Endothelial cell of umbilical vein (primary cell): Measurements from ENCODE around the gene DHX29. TPM values are rescaled to one million over a fixed set of nuclear protein-coding genes. Genes with fewer than 3 reads are reported as not detected.

Source experiments
- BruUV-seq: library from RNA; stranded (reverse); fragments of 400-500 nt; replicated peaks from 2 replicates; lab custom pipeline; 2021; lab: Mats Ljungman, UMichigan
- CTCF ChIA-PET: fragments of 300-600, 350-600 bp; sonication (Branson Sonifier 250); formaldehyde crosslinking; loops from one replicate; lab custom pipeline; 2021; ENCODE audit warnings: antibody characterized with exemption, inconsistent platforms; lab: Charles Lee
- POLR2A ChIA-PET: fragments of 300-600, 350-600 bp; sonication (Branson Sonifier 250); formaldehyde crosslinking; loops from one replicate; lab custom pipeline; 2021; ENCODE audit warnings: antibody characterized with exemption, inconsistent platforms; lab: Charles Lee
- DNase-seq: peaks from one replicate; pipeline ENCODE4 v3.0.0-alpha.2; 2011; ENCODE audit warnings: low read depth, low spot score
- FAIRE-seq: peaks from 2 replicates; lab custom pipeline; 2011; peaks lifted over from hg19 to GRCh38; lab: Jason Lieb, UNC
- H2AFZ ChIP-seq: 2 replicates; pipeline ENCODE4 v1.6.0; 2012; ENCODE audit warnings: low read depth, low read length, control low read depth, inconsistent platforms
- H3K27ac ChIP-seq: 2 replicates; pipeline ENCODE4 v1.5.1; 2011; ENCODE audit warnings: low read depth, mild to moderate bottlenecking, control low read depth, low read length, moderate library complexity; ENCODE audit not compliant: insufficient read depth
- H3K27me3 ChIP-seq, 2 experiments: 2 replicates each; pipeline versions ENCODE4 v1.6.0 to v1.6.1; 2011; ENCODE audit warnings: low read length in 2 of 2, mixed read lengths in 1 of 2; ENCODE audit not compliant: control insufficient read depth in 2 of 2, insufficient read depth in 2 of 2
- H3K36me3 ChIP-seq, 2 experiments: 2 replicates in 1 of 2; 3 replicates in 1 of 2; pipeline ENCODE4 v1.5.1; 2011; ENCODE audit warnings: low read length in 2 of 2, mild to moderate bottlenecking in 1 of 2, moderate library complexity in 1 of 2; ENCODE audit not compliant: control insufficient read depth in 2 of 2, insufficient read depth in 2 of 2; ENCODE audit errors: extremely low read depth in 1 of 2
- H3K4me1 ChIP-seq: 3 replicates; pipeline ENCODE4 v1.5.1; 2011; ENCODE audit warnings: mild to moderate bottlenecking, low read length; ENCODE audit not compliant: control insufficient read depth, insufficient read depth; ENCODE audit errors: extremely low read depth
- H3K4me2 ChIP-seq: 2 replicates; pipeline ENCODE4 v1.6.1; 2011; ENCODE audit warnings: low read length, control low read depth, mixed read lengths; ENCODE audit not compliant: insufficient read depth
- H3K4me3 ChIP-seq, 3 experiments: fragments of 200-600 bp in 1 of 3; sonication (generic), shearing (Covaris generic) in 1 of 3; replicated peaks in 1 of 3; 2 replicates each; pipeline ENCODE4 v1.5.1; 2011 to 2016; ENCODE audit warnings: control low read depth in 3 of 3, low read length in 3 of 3, mild to moderate bottlenecking in 2 of 3, inconsistent platforms in 1 of 3, low read depth in 1 of 3, moderate library complexity in 1 of 3; ENCODE audit not compliant: insufficient read depth in 1 of 3
- H3K79me2 ChIP-seq: 2 replicates; pipeline ENCODE4 v1.6.0; 2012; ENCODE audit warnings: low read length, inconsistent platforms; ENCODE audit not compliant: control insufficient read depth, insufficient read depth
- H3K9ac ChIP-seq: replicated peaks from 2 replicates; pipeline ENCODE3; 2011; ENCODE audit warnings: low read length, control low read depth; ENCODE audit not compliant: insufficient read depth; ENCODE audit errors: extremely low read depth
- H3K9me1 ChIP-seq: replicated peaks from 3 replicates; pipeline ENCODE4 v1.6.0; 2011; ENCODE audit warnings: mild to moderate bottlenecking, low read length; ENCODE audit not compliant: control insufficient read depth, insufficient read depth; ENCODE audit errors: extremely low read depth
- H3K9me3 ChIP-seq: replicated peaks from 2 replicates; pipeline ENCODE4 v1.5.1; 2012; ENCODE audit warnings: low read length, inconsistent platforms; ENCODE audit not compliant: control insufficient read depth, insufficient read depth
- H4K20me1 ChIP-seq: replicated peaks from 2 replicates; pipeline ENCODE3; 2011; ENCODE audit warnings: mild to moderate bottlenecking, low read length; ENCODE audit not compliant: control insufficient read depth, insufficient read depth; ENCODE audit errors: extremely low read depth
- EZH2 ChIP-seq: IDR thresholded peaks from 2 replicates; pipeline ENCODE4 v1.6.1; 2012; ENCODE audit warnings: borderline replicate concordance, low read depth, mild to moderate bottlenecking, moderate library complexity, low read length, inconsistent platforms; ENCODE audit not compliant: severe bottlenecking
- FOS ChIP-seq: IDR thresholded peaks from 2 replicates; pipeline ENCODE4 v1.6.1; 2011; ENCODE audit warnings: mild to moderate bottlenecking, low read length, moderate library complexity, borderline replicate concordance; ENCODE audit not compliant: insufficient read depth
- GATA2 ChIP-seq: IDR thresholded peaks from 2 replicates; pipeline ENCODE4 v1.7.0; 2011; ENCODE audit warnings: low read depth, mild to moderate bottlenecking, moderate library complexity, mixed read lengths, low read length; ENCODE audit not compliant: insufficient read length, insufficient read depth
- JUN ChIP-seq: IDR thresholded peaks from 2 replicates; pipeline ENCODE4 v1.6.1; 2011; ENCODE audit warnings: borderline replicate concordance, low read depth; ENCODE audit not compliant: insufficient read length, insufficient read depth
- MYC ChIP-seq: IDR thresholded peaks from one replicate; pipeline ENCODE4 v1.6.1; 2011; ENCODE audit warnings: mild to moderate bottlenecking, low read depth, low read length
- POLR2A ChIP-seq: IDR thresholded peaks from 2 replicates; pipeline ENCODE4 v1.6.1; 2012; ENCODE audit warnings: low read depth, mild to moderate bottlenecking, control low read depth, low read length
- POLR2AphosphoS5 ChIP-seq: IDR thresholded peaks from 2 replicates; pipeline ENCODE4 v1.6.1; 2012; ENCODE audit warnings: low read depth, mild to moderate bottlenecking, control low read depth, low read length, moderate library complexity; ENCODE audit not compliant: insufficient read depth
- dilution Hi-C: fragments of 300-500 bp; cut with MboI; formaldehyde crosslinking; loops from one replicate; pipeline ENCODE4 v1.15.0; 2019; ENCODE audit warnings: low sequenced_read_pairs; ENCODE audit not compliant: extremely low pct_ligation_motif_present
- intact Hi-C: fragments of 100-400 bp; cut with micrococcal nuclease; formaldehyde crosslinking; loops from one replicate; pipeline ENCODE4 v1.10.0; 2022
- polyA plus RNA-seq, 4 experiments: library from polyadenylated mRNA; depleted of rRNA in 3 of 4; stranded (reverse) in 3 of 4; unstranded in 1 of 4; fragments of >200 nt; gene quantifications; 2 replicates each; pipeline versions ENCODE4 v1.2.1 to v1.2.3, GENCODE V29; 2011 to 2012; ENCODE audit warnings: missing spikeins in 1 of 4
- total RNA-seq: library from RNA; stranded (reverse); gene quantifications from 2 replicates; pipeline ENCODE4 v1.2.3, GENCODE V29; 2021
- TF ChIP-seq, protein P1 (sequence below), 2 donors: IDR thresholded peaks; 1 replicate in 1 of 2; 2 replicates in 1 of 2; pipeline ENCODE4 v1.5.1; 2011; ENCODE audit warnings: low read length in 2 of 2, mild to moderate bottlenecking in 2 of 2, moderate library complexity in 2 of 2, control low read depth in 1 of 2, inconsistent platforms in 1 of 2, low read depth in 1 of 2; ENCODE audit not compliant: insufficient read depth in 1 of 2; ENCODE audit errors: extremely low read depth in 1 of 2
- TF ChIP-seq, protein P2 (sequence below): IDR thresholded peaks from 2 replicates; pipeline ENCODE4 v1.6.1; 2011; ENCODE audit not compliant: insufficient read depth, insufficient read length

Gene DHX29
- total and polyA plus RNA-seq, 2 donors (not counting 3 experiments of a cell fraction or from before 2014, with no cell fraction given): 4.7 to 32.8 TPM

- no peak overlapping the region for H3K9ac ChIP-seq
- H3K9me1 ChIP-seq: no peaks in the 10 kb centered on the region
- no peak for TF ChIP-seq GATA2
- TF ChIP-seq POLR2A: no peak
- TF ChIP-seq JUN: no peak
- no peak for TF ChIP-seq FOS
- TF ChIP-seq, protein P1, sequence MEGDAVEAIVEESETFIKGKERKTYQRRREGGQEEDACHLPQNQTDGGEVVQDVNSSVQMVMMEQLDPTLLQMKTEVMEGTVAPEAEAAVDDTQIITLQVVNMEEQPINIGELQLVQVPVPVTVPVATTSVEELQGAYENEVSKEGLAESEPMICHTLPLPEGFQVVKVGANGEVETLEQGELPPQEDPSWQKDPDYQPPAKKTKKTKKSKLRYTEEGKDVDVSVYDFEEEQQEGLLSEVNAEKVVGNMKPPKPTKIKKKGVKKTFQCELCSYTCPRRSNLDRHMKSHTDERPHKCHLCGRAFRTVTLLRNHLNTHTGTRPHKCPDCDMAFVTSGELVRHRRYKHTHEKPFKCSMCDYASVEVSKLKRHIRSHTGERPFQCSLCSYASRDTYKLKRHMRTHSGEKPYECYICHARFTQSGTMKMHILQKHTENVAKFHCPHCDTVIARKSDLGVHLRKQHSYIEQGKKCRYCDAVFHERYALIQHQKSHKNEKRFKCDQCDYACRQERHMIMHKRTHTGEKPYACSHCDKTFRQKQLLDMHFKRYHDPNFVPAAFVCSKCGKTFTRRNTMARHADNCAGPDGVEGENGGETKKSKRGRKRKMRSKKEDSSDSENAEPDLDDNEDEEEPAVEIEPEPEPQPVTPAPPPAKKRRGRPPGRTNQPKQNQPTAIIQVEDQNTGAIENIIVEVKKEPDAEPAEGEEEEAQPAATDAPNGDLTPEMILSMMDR (IDR thresholded peaks at IDR 0.05; ENCODE audit: extremely low read depth in 1 of 2, insufficient read depth in 1 of 2, low read depth in 1 of 2, low read length in 2 of 2): no peak
- TF ChIP-seq, protein P2, sequence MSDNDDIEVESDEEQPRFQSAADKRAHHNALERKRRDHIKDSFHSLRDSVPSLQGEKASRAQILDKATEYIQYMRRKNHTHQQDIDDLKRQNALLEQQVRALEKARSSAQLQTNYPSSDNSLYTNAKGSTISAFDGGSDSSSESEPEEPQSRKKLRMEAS: no peak
- no peak for TF ChIP-seq POLR2AphosphoS5
- no peak for TF ChIP-seq EZH2
- no peak for TF ChIP-seq MYC
- H3K36me3 ChIP-seq: no peaks in the 10 kb centered on the region
- no peak overlapping the region for H3K4me3 ChIP-seq
- ChIA-PET CTCF (interaction anchor here (1.1 to 1.8 kb wide), 3 partner anchors 8 to 10 kb away, joined by 4 to 7 read pairs (median 6); no protein-coding TSS in a partner anchor), POLR2A (no interaction called here)
- H3K4me1 ChIP-seq: peaks cover 9% of the 10 kb centered on the region
- FAIRE-seq (no peak), DNase-seq (no peak)
- dilution Hi-C loops (no loop called here), intact Hi-C loops (loop anchor here (5.0 kb wide), 2 partner anchors 467 to 1592 kb away; partner anchors contain the start of gene MAP3K1)
- no peaks in the 10 kb centered on the region for H3K79me2 ChIP-seq
- no TSS peak for BruUV-seq
- no peak overlapping the region for H3K4me2 ChIP-seq
- H3K27ac ChIP-seq: no peak overlapping the region
- H3K9me3 ChIP-seq: no peaks in the 10 kb centered on the region
- no peak overlapping the region for H2AFZ ChIP-seq
- H3K27me3 ChIP-seq: peaks cover 81 to 95% of the 10 kb centered on the region in 2 experiments
- no peaks in the 10 kb centered on the region for H4K20me1 ChIP-seq
Observed at GRCh38 chr5:55225346-55225745, 82.1 kb downstream of the DHX29 start.
